Naive thymus-derived CD4-positive, alpha-beta T cell (primary cell): ENCODE data around the gene MRS2. TPM values are rescaled to one million over a fixed set of nuclear protein-coding genes. Genes with fewer than 3 reads are reported as not detected.

Source experiments
- ATAC-seq: fragments of 150-1000 bp; cut with Tn5 transposase; 2 replicates; pipeline ENCODE4 v1.10.0; 2021; ENCODE audit warnings: mild to moderate bottlenecking, moderate library complexity
- CTCF ChIA-PET: fragments of 350-600 bp; sonication (Branson Sonifier 250); formaldehyde crosslinking; loops from one replicate; lab custom pipeline; 2021; ENCODE audit warnings: antibody characterized with exemption; lab: Charles Lee
- POLR2A ChIA-PET: fragments of 350-600 bp; sonication (Branson Sonifier 250); formaldehyde crosslinking; loops from one replicate; lab custom pipeline; 2021; ENCODE audit warnings: antibody characterized with exemption, inconsistent platforms; lab: Charles Lee
- DNase-seq, 9 donors: peaks; one replicate each; pipeline versions ENCODE4 v3.0.0 to v3.0.0-alpha.2; 2020 to 2022; ENCODE audit warnings: mixed read lengths in 1 of 9
- H3K27ac ChIP-seq: one replicate; pipeline ENCODE4 v1.7.0; 2013; ENCODE audit warnings: mild to moderate bottlenecking, low read depth, low read length, moderate library complexity
- H3K27me3 ChIP-seq, 2 donors: one replicate each; pipeline ENCODE4 v1.7.0; 2013; ENCODE audit warnings: low read length in 2 of 2, mild to moderate bottlenecking in 2 of 2, moderate library complexity in 2 of 2; ENCODE audit not compliant: control insufficient read depth in 2 of 2, insufficient read depth in 2 of 2
- H3K36me3 ChIP-seq, 3 experiments: 1 replicate in 2 of 3; 2 replicates in 1 of 3; pipeline ENCODE4 v1.7.0; 2013; ENCODE audit warnings: low read length in 3 of 3, mild to moderate bottlenecking in 3 of 3, moderate library complexity in 1 of 3; ENCODE audit not compliant: insufficient read depth in 3 of 3, control insufficient read depth in 2 of 3
- H3K4me1 ChIP-seq, 2 donors: one replicate each; pipeline ENCODE4 v1.7.0; 2013; ENCODE audit warnings: low read length in 2 of 2, mild to moderate bottlenecking in 2 of 2, moderate library complexity in 1 of 2; ENCODE audit not compliant: control insufficient read depth in 2 of 2, insufficient read depth in 2 of 2
- H3K4me3 ChIP-seq: 2 replicates; pipeline ENCODE4 v1.7.0; 2013; ENCODE audit warnings: mild to moderate bottlenecking, low read length
- H3K9me3 ChIP-seq, 3 experiments: 1 replicate in 2 of 3; 2 replicates in 1 of 3; pipeline ENCODE4 v1.7.0; 2013; ENCODE audit warnings: low read length in 3 of 3; ENCODE audit not compliant: control insufficient read depth in 2 of 3
- H3K27ac Mint-ChIP-seq, 9 donors: one replicate each; pipeline ENCODE4 v1.8.0; 2020 to 2022; ENCODE audit warnings: mixed read lengths in 9 of 9, mild to moderate bottlenecking in 8 of 9, moderate library complexity in 5 of 9, inconsistent platforms in 2 of 9
- H3K27me3 Mint-ChIP-seq, 5 donors: one replicate each; pipeline ENCODE4 v1.8.0; 2021 to 2022; ENCODE audit warnings: mixed read lengths in 5 of 5, mild to moderate bottlenecking in 1 of 5
- H3K36me3 Mint-ChIP-seq, 5 donors: one replicate each; pipeline ENCODE4 v1.8.0; 2020 to 2022; ENCODE audit warnings: mixed read lengths in 5 of 5, mild to moderate bottlenecking in 3 of 5, inconsistent platforms in 1 of 5
- H3K4me1 Mint-ChIP-seq, 7 donors: one replicate each; pipeline ENCODE4 v1.8.0; 2020 to 2022; ENCODE audit warnings: mixed read lengths in 7 of 7, mild to moderate bottlenecking in 3 of 7, inconsistent platforms in 1 of 7
- H3K4me3 Mint-ChIP-seq, 10 donors: one replicate each; pipeline ENCODE4 v1.8.0; 2020 to 2022; ENCODE audit warnings: mild to moderate bottlenecking in 10 of 10, mixed read lengths in 10 of 10, moderate library complexity in 6 of 10, inconsistent platforms in 2 of 10
- H3K9me3 Mint-ChIP-seq, 11 donors: one replicate each; pipeline ENCODE4 v1.8.0; 2020 to 2022; ENCODE audit warnings: mixed read lengths in 11 of 11, mild to moderate bottlenecking in 4 of 11, inconsistent platforms in 1 of 11, moderate library complexity in 1 of 11
- intact Hi-C, 2 donors: fragments of 100-400 bp; cut with micrococcal nuclease; formaldehyde crosslinking; loops; one replicate each; pipeline ENCODE4 v1.15.1; 2023
- polyA plus RNA-seq, 2 donors: library from polyadenylated mRNA; unstranded; fragments of 300-500 nt; fragmentation: Illumina TruSeq; gene quantifications; one replicate each; pipeline ENCODE4 v1.2.3, GENCODE V29; 2021
- total RNA-seq, 6 experiments: library from RNA in 5 of 6; stranded (reverse) in 5 of 6; gene quantifications; 1 replicate in 5 of 6; 2 replicates in 1 of 6; pipeline ENCODE4 v1.2.3 and lab custom pipeline; 2021 to 2026

The MRS2 gene
- total and polyA plus RNA-seq, 7 experiments from 2014 or later: 6.7 to 28.0 (median 19.3) TPM

GRCh38 chr6:24446670-24447069 is 43.9 kb downstream of the MRS2 start:
- H3K27me3 Mint-ChIP-seq: peaks cover 0 to 2% (median 0%) of the 10 kb centered on the region in 5 donors
- H3K9me3 Mint-ChIP-seq: no peaks in the 10 kb centered on the region
- H3K27ac ChIP-seq: no peak overlapping the region
- no peaks in the 10 kb centered on the region for H3K36me3 Mint-ChIP-seq
- H3K4me3 Mint-ChIP-seq: no peak overlapping the region
- H3K27ac Mint-ChIP-seq: no peak overlapping the region
- no peaks in the 10 kb centered on the region for H3K27me3 ChIP-seq
- no peaks in the 10 kb centered on the region for H3K9me3 ChIP-seq
- no peaks in the 10 kb centered on the region for H3K4me1 ChIP-seq
- DNase-seq (no peak), ATAC-seq (no peak)
- intact Hi-C loops: no loop called here
- no peak overlapping the region for H3K4me3 ChIP-seq
- H3K4me1 Mint-ChIP-seq: no peaks in the 10 kb centered on the region
- H3K36me3 ChIP-seq: no peaks in the 10 kb centered on the region
- CTCF ChIA-PET: interaction anchor here (0.6 kb wide), 1 partner anchor 35 kb away, joined by 3 read pairs; no protein-coding TSS in a partner anchor
- POLR2A ChIA-PET: no interaction called here

DNA sequence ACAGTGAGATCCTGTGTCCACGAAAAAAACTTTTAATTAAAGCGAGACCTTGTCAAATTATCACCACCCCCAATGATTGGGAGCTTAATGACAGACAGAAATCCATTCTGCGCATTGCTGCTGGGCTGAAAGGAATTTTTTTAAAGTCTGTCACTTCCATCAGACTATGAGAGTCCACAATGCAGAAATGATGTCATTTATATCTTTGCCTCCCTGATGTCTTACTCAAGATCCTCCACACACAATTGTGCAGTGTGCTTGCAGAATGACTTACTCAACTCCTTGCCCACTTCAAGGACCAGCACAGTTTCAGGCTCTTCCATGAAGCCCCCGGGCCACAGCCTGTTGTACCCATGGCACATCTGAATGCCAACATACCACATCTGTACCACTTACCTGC is 45.7 kb downstream of the MRS2 start:
- Mint-ChIP-seq H3K4me3 (no peak overlapping the region), H3K27me3 (peaks cover 0 to 2% (median 0%) of the 10 kb centered on the region in 5 donors), H3K4me1 (peaks cover 0 to 3% (median 0%) of the 10 kb centered on the region in 7 donors), H3K9me3 (no peaks in the 10 kb centered on the region), H3K36me3 (no peaks in the 10 kb centered on the region), H3K27ac (no peak overlapping the region)
- CTCF ChIA-PET: no interaction called here
- Histone ChIP-seq H3K4me3 (no peak overlapping the region), H3K4me1 (no peaks in the 10 kb centered on the region), H3K36me3 (no peaks in the 10 kb centered on the region), H3K9me3 (no peaks in the 10 kb centered on the region), H3K27ac (no peak overlapping the region), H3K27me3 (no peaks in the 10 kb centered on the region)
- DNase-seq (no peak), ATAC-seq (no peak)
- intact Hi-C loops: no loop called here
- POLR2A ChIA-PET: no interaction called here

DNA sequence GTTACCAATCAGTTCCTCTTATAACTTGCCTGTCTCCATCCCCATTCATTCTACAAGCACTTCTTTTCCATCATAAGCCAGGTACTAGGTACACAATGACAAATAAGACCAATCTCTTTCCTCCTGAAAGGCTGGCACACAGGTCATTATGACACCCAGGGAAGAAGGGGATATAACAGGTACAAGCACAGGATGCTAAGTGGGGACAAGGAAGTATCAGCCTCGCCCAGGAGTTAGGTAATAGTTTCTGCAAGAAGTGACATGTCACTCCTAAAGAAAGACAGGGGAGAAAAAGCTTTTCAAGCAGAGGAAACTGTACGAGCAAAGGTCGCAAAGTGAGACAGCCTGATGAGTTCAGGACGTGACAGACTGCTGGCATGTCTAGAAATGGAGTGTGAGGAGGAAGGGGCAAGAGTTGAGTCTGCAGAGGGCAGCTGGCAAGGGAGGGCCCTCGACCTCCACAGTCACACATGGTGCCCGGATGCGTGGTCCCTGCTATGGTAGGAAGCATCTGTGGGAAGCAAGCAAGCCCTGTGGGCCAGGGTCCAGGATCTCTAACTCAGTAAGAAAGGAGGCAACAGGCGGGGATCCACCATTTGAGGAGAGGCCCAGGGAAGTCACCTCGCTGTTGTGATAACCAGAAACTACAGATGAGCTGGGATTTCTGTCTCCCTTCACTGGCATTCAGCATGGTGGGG is 46.2 kb downstream of the MRS2 start:
- H3K4me3 Mint-ChIP-seq: no peak overlapping the region
- intact Hi-C loops: no loop called here
- CTCF ChIA-PET: no interaction called here
- H3K4me1 ChIP-seq: no peaks in the 10 kb centered on the region
- no peaks in the 10 kb centered on the region for H3K27me3 Mint-ChIP-seq
- no peak overlapping the region for H3K27ac ChIP-seq
- no peak overlapping the region for H3K27ac Mint-ChIP-seq
- no peaks in the 10 kb centered on the region for H3K9me3 ChIP-seq
- no peaks in the 10 kb centered on the region for H3K9me3 Mint-ChIP-seq
- H3K36me3 Mint-ChIP-seq: no peaks in the 10 kb centered on the region
- H3K36me3 ChIP-seq: no peaks in the 10 kb centered on the region
- ATAC-seq: no peak
- H3K27me3 ChIP-seq: no peaks in the 10 kb centered on the region
- no peak for DNase-seq
- POLR2A ChIA-PET: no interaction called here
- H3K4me3 ChIP-seq: no peak overlapping the region
- H3K4me1 Mint-ChIP-seq: peaks cover 0 to 3% (median 0%) of the 10 kb centered on the region in 7 donors

DNA sequence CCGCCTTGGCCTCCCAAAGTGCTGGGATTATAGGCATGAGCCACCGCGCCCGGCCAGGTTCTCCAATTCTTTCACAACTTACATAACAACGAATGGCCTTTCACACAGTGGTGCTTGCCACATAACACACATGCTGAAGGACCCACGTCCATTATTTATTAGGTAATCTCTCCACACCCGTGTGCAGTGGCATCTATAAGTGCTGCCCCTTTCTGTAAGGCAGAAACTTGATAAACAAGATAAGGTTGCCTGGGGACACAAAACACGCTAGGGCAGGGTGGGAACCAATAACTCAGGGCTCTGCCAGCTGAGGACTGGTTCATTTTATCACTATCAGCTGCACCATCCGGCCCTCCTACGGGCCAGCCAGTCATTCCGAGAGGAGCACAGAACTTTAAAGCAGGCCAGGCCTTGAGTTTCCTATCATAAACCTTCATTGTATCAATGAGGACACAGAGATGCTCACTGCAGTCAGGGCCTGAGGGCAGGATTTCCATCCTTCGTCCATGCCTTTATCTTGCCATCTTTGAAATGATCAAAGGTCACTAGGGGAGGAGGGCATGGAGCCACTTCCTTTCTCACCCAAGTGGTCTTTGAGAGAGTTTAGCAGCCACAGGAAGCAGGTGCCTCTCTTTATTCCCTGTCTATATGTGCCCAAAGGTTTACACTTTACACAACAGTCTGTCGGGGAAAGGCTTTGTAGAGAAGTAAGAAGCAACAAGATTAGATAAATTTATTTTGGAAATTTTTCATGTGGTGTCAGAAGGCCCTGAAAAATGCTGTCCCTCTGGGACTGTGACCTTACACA is 49.0 kb downstream of the MRS2 start:
- Histone ChIP-seq H3K27ac (no peak overlapping the region), H3K27me3 (no peaks in the 10 kb centered on the region), H3K36me3 (no peaks in the 10 kb centered on the region), H3K4me1 (no peaks in the 10 kb centered on the region), H3K9me3 (no peaks in the 10 kb centered on the region), H3K4me3 (no peak overlapping the region)
- no peak for ATAC-seq
- DNase-seq: no peak
- Mint-ChIP-seq H3K4me3 (no peak overlapping the region), H3K4me1 (peaks cover 0 to 3% (median 0%) of the 10 kb centered on the region in 7 donors), H3K27me3 (no peaks in the 10 kb centered on the region), H3K36me3 (peaks cover 0 to 3% (median 0%) of the 10 kb centered on the region in 5 donors), H3K9me3 (no peaks in the 10 kb centered on the region), H3K27ac (no peak overlapping the region)
- ChIA-PET POLR2A (no interaction called here), CTCF (no interaction called here)
- intact Hi-C loops: no loop called here

GRCh38 chr6:24453921-24454320 is 51.2 kb downstream of the MRS2 start:
- DNase-seq: no peak
- no peak overlapping the region for H3K4me3 Mint-ChIP-seq
- no peaks in the 10 kb centered on the region for H3K27me3 Mint-ChIP-seq

DNA sequence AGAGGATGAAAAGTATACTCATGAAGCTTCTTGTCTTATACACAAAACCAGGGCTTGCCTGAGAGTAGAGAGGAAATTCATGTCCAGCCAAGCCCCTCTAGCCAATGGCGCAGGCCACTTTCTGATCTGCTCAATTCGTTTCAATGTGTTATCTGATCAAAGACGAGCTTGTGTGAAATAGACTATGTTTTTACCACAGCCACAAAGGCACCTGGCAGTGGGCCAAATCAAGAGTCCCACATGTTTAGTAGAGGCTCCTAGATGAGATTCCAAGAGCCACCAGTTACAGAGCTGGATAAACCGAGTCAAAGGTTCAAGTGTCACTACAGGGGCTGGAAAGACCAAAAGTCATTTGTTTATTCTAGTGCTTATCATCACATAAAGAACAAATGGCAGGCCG is 51.7 kb downstream of the MRS2 start:
- Histone ChIP-seq H3K9me3 (no peaks in the 10 kb centered on the region), H3K4me1 (no peaks in the 10 kb centered on the region), H3K36me3 (no peaks in the 10 kb centered on the region), H3K4me3 (no peak overlapping the region), H3K27me3 (no peaks in the 10 kb centered on the region), H3K27ac (no peak overlapping the region)
- H3K27ac Mint-ChIP-seq: no peak overlapping the region
- H3K9me3 Mint-ChIP-seq: no peaks in the 10 kb centered on the region
- ChIA-PET CTCF (no interaction called here), POLR2A (no interaction called here)
- no peak for DNase-seq
- intact Hi-C loops: no loop called here
- peaks cover 0 to 5% (median 0%) of the 10 kb centered on the region in 5 donors for H3K36me3 Mint-ChIP-seq
- H3K4me3 Mint-ChIP-seq: no peak overlapping the region
- H3K4me1 Mint-ChIP-seq: peaks cover 0 to 3% (median 0%) of the 10 kb centered on the region in 7 donors
- no peaks in the 10 kb centered on the region for H3K27me3 Mint-ChIP-seq
- no peak for ATAC-seq

More at GRCh38 chr6:24453921-24454320, 51.2 kb downstream of the MRS2 start:
- no peak overlapping the region for H3K4me3 ChIP-seq
- H3K36me3 ChIP-seq: no peaks in the 10 kb centered on the region
- ChIA-PET CTCF (no interaction called here), POLR2A (no interaction called here)
- H3K9me3 ChIP-seq: no peaks in the 10 kb centered on the region
- Mint-ChIP-seq H3K4me1 (peaks cover 0 to 3% (median 0%) of the 10 kb centered on the region in 7 donors), H3K27ac (no peak overlapping the region), H3K9me3 (no peaks in the 10 kb centered on the region), H3K36me3 (peaks cover 0 to 3% (median 0%) of the 10 kb centered on the region in 5 donors)
- no peaks in the 10 kb centered on the region for H3K27me3 ChIP-seq
- H3K4me1 ChIP-seq: no peaks in the 10 kb centered on the region
- H3K27ac ChIP-seq: no peak overlapping the region
- ATAC-seq: no peak
- intact Hi-C loops: no loop called here
